Thyroid gland (tissue), 4 donors: ENCODE results near the gene SNX4. TPM values are rescaled to one million over a fixed set of nuclear protein-coding genes. Genes with fewer than 3 reads are reported as not detected.

Source experiments
- DNase-seq, 2 donors: peaks; one replicate each; pipeline ENCODE4 v3.0.0-alpha.2; 2019
- H3K27ac ChIP-seq, 3 donors: fragments of 200-600 bp; sonication (generic); 1 replicate in 2 of 3; 2 replicates in 1 of 3; pipeline ENCODE4 v1.5.1; 2016 to 2019; ENCODE audit warnings: mild to moderate bottlenecking in 1 of 3, moderate library complexity in 1 of 3
- H3K27me3 ChIP-seq: fragments of 200-600 bp; sonication (generic); one replicate; pipeline ENCODE4 v1.5.1; 2019
- H3K36me3 ChIP-seq, 2 donors: fragments of 200-600 bp; sonication (generic); one replicate each; pipeline ENCODE4 v1.5.1; 2016 to 2019
- H3K4me1 ChIP-seq, 2 donors: fragments of 200-600 bp; sonication (generic); one replicate each; pipeline ENCODE4 v1.5.1; 2017 to 2019
- H3K4me3 ChIP-seq, 3 donors: fragments of 200-600 bp; sonication (generic); replicated peaks in 1 of 3; 1 replicate in 2 of 3; 2 replicates in 1 of 3; pipeline ENCODE4 v1.5.1; 2016; ENCODE audit warnings: mild to moderate bottlenecking in 1 of 3
- H3K9me3 ChIP-seq: fragments of 200-600 bp; sonication (generic); one replicate; pipeline ENCODE4 v1.5.1; 2017
- POLR2A ChIP-seq, 2 donors: fragments of 450-650 bp; IDR thresholded peaks; one replicate each; pipeline ENCODE4 v1.6.1; 2017; ENCODE audit warnings: antibody characterized with exemption in 2 of 2, mild to moderate bottlenecking in 2 of 2, moderate library complexity in 1 of 2
- WGBS, 2 donors: methylation state at CpG; one replicate each; pipeline ENCODE4 v1.1.5; 2017; 5-methylcytosine and 5-hydroxymethylcytosine counted together
- intact Hi-C: fragments of 100-400 bp; cut with DNase I; formaldehyde crosslinking; loops from one replicate; pipeline ENCODE4 v1.15.1; 2023
- total RNA-seq, 4 donors: library from RNA; depleted of rRNA; stranded (reverse); fragments of >200 nt; gene quantifications; one replicate each; pipeline ENCODE4 v1.2.3, GENCODE V29; 2016
- TF ChIP-seq, protein P1 (sequence below), 6 experiments: fragments of 200-600 bp in 3 of 6; fragments of 450-650 bp in 3 of 6; sonication (generic) in 3 of 6; IDR thresholded peaks; one replicate each; pipeline ENCODE4 v1.5.1; 2016 to 2019; ENCODE audit warnings: antibody characterized with exemption in 6 of 6, mild to moderate bottlenecking in 2 of 6, inconsistent platforms in 1 of 6, moderate library complexity in 1 of 6

The SNX4 gene
- total RNA-seq, 4 donors from 2014 or later: 112 to 195 (median 138) TPM

DNA sequence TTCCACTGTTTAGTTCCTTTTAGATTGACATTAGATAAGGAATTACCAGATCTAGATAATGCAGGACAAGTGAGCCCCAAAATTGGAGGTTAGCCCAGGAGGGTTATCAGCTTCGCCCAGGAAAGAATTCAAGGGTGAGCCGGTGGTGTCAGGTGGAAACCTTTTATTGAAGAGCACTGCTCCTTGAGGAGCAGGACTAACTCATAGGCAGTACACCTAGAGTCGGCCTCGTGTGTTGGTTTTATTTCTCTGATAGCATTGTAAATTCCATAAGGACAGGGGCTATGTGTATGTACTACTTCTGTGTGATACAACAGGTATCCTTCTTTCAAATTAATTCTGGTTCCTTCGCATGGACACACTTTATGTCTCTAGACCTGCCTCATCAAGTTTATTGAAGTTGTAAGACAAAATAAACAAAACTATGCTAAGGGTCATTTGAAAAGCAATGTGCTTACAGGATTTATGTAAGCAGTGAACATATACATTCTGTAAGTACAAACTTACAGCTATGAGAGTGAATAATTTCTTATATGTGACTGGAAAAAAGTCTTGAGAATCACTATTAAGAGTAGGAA lies 57.2 kb downstream of the SNX4 start:
- H3K36me3 ChIP-seq: peaks cover 14 to 19% of the 10 kb centered on the region in 2 donors
- H3K9me3 ChIP-seq: no peaks in the 10 kb centered on the region
- no peaks in the 10 kb centered on the region for H3K27me3 ChIP-seq
- no peak overlapping the region for H3K27ac ChIP-seq
- TF ChIP-seq, protein P1, sequence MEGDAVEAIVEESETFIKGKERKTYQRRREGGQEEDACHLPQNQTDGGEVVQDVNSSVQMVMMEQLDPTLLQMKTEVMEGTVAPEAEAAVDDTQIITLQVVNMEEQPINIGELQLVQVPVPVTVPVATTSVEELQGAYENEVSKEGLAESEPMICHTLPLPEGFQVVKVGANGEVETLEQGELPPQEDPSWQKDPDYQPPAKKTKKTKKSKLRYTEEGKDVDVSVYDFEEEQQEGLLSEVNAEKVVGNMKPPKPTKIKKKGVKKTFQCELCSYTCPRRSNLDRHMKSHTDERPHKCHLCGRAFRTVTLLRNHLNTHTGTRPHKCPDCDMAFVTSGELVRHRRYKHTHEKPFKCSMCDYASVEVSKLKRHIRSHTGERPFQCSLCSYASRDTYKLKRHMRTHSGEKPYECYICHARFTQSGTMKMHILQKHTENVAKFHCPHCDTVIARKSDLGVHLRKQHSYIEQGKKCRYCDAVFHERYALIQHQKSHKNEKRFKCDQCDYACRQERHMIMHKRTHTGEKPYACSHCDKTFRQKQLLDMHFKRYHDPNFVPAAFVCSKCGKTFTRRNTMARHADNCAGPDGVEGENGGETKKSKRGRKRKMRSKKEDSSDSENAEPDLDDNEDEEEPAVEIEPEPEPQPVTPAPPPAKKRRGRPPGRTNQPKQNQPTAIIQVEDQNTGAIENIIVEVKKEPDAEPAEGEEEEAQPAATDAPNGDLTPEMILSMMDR (IDR thresholded peaks at IDR 0.05): no peak
- no peak for TF ChIP-seq POLR2A (IDR thresholded peaks at IDR 0.05)
- H3K4me1 ChIP-seq: no peaks in the 10 kb centered on the region
- DNase-seq: no peak
- intact Hi-C loops: no loop called here
- 85 to 89% methylated on average over 5 of the region's 5 CpGs for WGBS, 2 donors
- no peak overlapping the region for H3K4me3 ChIP-seq

DNA sequence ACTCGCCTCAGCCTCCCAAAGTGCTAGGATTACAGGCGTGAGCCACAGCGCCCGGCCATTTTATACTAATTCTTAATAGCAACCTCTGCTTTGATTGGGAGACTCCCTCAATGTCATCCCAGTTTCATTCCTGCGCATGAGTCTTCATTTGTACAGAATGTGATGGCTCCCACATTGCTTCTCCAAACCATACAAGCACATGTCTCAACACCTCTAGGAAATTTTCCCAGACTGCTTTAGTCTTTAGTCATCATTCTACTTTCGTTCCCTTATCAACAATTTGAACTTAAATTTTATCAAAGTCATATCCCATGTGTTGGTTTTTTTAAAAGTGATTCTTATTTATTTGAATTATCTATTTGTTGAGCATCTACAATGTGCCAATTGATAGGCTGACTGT lies 58.1 kb downstream of the SNX4 start:
- Histone ChIP-seq H3K36me3 (peaks cover 13 to 22% of the 10 kb centered on the region in 2 donors), H3K4me3 (no peak overlapping the region), H3K4me1 (no peaks in the 10 kb centered on the region), H3K27ac (no peak overlapping the region), H3K9me3 (no peaks in the 10 kb centered on the region), H3K27me3 (no peaks in the 10 kb centered on the region)
- TF ChIP-seq, protein P1 (IDR thresholded peaks at IDR 0.05): no peak
- no peak for TF ChIP-seq POLR2A (IDR thresholded peaks at IDR 0.05)
- WGBS, 2 donors: 98 to 99% methylated on average over 6 of the region's 6 CpGs
- intact Hi-C loops: no loop called here
- DNase-seq: no peak

DNA sequence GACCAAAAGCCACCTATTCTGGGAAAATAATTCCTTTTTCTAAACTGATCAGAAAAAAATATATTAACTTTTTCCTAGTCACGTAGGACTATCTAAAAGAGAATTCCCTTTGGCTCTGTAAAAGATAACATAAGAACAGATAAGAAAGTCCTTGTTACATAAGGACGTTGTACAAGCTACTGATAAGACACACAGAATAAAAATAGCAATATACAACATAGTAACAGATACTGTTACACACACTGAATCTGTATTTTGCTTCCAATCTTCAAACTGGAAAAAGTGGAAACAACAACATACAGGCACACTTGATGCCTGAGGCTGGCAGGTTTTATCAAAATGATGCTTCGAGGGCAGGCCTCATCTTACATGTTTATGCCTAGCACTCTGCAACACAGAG lies 59.8 kb downstream of the SNX4 start:
- 87 to 88% methylated on average over 3 of the region's 3 CpGs for WGBS, 2 donors
- DNase-seq: no peak
- intact Hi-C loops: no loop called here
- Histone ChIP-seq H3K4me1 (no peaks in the 10 kb centered on the region), H3K27ac (no peak overlapping the region), H3K27me3 (no peaks in the 10 kb centered on the region), H3K36me3 (peaks cover 29 to 31% of the 10 kb centered on the region in 2 donors), H3K9me3 (no peaks in the 10 kb centered on the region), H3K4me3 (no peak overlapping the region)
- TF ChIP-seq POLR2A (IDR thresholded peaks at IDR 0.05): no peak
- TF ChIP-seq, protein P1 (IDR thresholded peaks at IDR 0.05): no peak

DNA sequence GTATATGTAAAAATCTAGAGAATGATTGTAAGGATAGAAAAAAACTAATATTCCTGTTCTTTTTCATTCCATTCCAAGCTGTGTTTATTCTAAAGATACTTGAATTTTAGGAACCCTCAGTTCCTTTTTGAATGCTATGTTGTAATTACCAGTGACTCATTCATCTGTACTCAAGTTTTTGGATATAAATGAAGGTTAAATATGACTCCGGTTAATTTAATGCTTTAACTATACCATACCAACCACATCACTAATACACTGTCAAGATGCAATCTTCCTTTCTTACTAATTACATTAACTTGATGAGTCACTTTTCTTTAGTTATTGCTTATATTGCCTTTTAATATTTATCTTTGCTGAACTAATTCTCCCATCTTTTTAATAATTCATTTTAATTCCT lies 76.1 kb downstream of the SNX4 start:
- peaks cover 8 to 9% of the 10 kb centered on the region in 2 donors for H3K4me1 ChIP-seq
- no peaks in the 10 kb centered on the region for H3K27me3 ChIP-seq
- WGBS, 2 donors: 83 to 91% methylated on average over 1 of the region's 1 CpG
- DNase-seq: no peak
- TF ChIP-seq, protein P1 (IDR thresholded peaks at IDR 0.05): no peak
- TF ChIP-seq POLR2A (IDR thresholded peaks at IDR 0.05): no peak
- no peaks in the 10 kb centered on the region for H3K9me3 ChIP-seq
- intact Hi-C loops: no loop called here
- peak overlapping the region; percentile 32 to 59 (median 34) for H3K27ac ChIP-seq
- peaks cover 12 to 14% of the 10 kb centered on the region in 2 donors for H3K36me3 ChIP-seq
- H3K4me3 ChIP-seq: no peak overlapping the region

DNA sequence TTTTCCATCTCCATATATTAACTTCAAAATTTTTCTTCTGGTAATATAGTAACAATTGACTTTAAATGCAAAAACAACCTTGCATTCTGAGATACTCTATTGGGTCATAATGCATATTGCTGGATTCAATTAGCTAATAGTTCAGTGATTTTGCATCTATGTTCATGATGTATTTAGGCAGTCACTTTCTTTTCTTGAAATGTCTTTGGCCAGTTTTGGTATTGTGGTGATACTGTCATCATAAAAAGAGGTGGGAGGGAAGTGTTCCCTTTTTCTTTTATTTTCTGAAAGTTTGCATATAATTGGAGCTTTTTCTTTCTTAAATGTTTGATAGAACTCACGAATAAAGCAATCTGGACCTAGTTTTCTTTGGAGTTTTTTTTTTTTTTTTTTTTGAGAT lies 77.5 kb downstream of the SNX4 start:
- Histone ChIP-seq H3K4me3 (no peak overlapping the region), H3K27ac (no peak overlapping the region), H3K36me3 (peaks cover 0 to 12% of the 10 kb centered on the region in 2 donors), H3K4me1 (peaks cover 8 to 9% of the 10 kb centered on the region in 2 donors), H3K9me3 (no peaks in the 10 kb centered on the region), H3K27me3 (no peaks in the 10 kb centered on the region)
- TF ChIP-seq, protein P1 (IDR thresholded peaks at IDR 0.05): no peak
- no peak for TF ChIP-seq POLR2A (IDR thresholded peaks at IDR 0.05)
- intact Hi-C loops: no loop called here
- DNase-seq: no peak
- WGBS, 2 donors: 97 to 98% methylated on average over 1 of the region's 1 CpG
